ENCODE results near the gene ABHD14A.

ABHD14A gene

DNA sequence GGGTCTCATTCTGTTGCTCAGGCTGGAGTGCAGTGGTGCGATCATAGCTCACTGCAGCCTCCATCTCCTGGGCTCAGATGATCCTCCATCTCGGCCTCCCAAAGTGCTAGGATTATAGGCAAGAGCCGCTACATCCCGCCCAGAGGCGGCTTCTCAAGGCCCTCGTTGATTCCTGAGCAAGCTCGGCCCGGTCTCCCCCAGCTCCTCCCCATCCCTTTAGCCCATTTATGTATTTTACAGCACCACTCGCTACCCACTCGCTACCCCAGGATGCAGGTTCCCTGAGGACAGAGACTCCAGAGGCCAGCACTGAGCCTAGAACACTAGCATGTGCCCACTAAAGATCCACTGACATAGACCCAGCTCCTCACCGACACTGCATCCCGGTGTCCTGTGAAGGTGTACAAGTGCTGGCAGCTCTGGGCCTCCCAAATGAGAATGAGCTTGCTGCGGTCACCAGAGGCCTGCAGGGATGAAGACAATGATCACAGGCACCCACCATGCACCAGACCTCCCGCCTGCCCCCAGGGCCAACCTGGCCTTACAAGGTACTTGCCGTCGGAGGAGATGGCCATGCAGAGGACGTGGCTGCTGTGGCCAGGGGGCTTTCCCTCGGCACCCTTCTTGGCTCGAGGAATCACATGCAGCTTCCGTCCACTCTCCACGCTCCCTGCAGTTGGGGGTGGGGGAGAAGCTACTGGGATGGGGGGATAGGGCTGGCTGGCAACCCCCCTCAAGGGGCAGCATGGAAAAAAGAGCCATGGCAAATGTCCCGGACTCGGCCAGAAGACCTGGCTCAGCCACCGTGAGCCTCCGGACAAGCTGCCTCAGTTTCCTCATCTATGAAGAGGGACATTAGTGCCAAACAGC is 38.7 kb upstream of the ABHD14A start:
- peaks cover 14% of the 10 kb centered on the region; the same call in 1 of the 2 replicates for H3K36me3 ChIP-seq (ENCODE audit: insufficient read depth, low read length)
- H3K9ac ChIP-seq (ENCODE audit: low read depth, low read length) = no peak overlapping the region
- H3K9me3 ChIP-seq (ENCODE audit: control insufficient read depth, insufficient read depth, low read length) = no peaks in the 10 kb centered on the region
- H3K4me1 ChIP-seq (ENCODE audit: insufficient read depth, low read length) = peaks cover 4% of the 10 kb centered on the region; the same call in 1 of the 2 replicates

DNA sequence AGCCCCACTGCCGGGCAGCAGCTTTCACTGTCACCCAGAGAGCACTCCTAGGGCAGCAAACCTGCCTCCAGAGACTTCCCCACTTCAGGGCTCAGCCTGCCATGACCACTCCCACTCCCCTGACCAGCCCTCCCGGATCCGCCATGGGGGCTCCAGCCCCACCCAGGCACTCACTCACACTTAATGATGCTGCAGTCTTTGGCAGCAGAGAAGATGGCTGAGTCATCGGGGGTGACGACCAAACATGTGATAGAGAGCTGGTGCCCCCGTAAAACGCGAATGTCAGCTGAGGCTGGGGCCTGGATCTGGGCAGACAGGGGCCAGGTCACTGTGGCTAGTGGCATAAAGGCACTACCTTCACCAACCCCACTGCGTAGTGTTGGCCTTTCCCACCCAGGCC is 37.9 kb upstream of the ABHD14A start:
- Histone ChIP-seq H3K4me1 (ENCODE audit: insufficient read depth, low read length) (peaks cover 4% of the 10 kb centered on the region; the same call in 1 of the 2 replicates), H3K9me3 (ENCODE audit: control insufficient read depth, insufficient read depth, low read length) (no peaks in the 10 kb centered on the region), H3K9ac (ENCODE audit: low read depth, low read length) (no peak overlapping the region), H3K36me3 (ENCODE audit: insufficient read depth, low read length) (peaks cover 14% of the 10 kb centered on the region; the same call in 1 of the 2 replicates)

DNA sequence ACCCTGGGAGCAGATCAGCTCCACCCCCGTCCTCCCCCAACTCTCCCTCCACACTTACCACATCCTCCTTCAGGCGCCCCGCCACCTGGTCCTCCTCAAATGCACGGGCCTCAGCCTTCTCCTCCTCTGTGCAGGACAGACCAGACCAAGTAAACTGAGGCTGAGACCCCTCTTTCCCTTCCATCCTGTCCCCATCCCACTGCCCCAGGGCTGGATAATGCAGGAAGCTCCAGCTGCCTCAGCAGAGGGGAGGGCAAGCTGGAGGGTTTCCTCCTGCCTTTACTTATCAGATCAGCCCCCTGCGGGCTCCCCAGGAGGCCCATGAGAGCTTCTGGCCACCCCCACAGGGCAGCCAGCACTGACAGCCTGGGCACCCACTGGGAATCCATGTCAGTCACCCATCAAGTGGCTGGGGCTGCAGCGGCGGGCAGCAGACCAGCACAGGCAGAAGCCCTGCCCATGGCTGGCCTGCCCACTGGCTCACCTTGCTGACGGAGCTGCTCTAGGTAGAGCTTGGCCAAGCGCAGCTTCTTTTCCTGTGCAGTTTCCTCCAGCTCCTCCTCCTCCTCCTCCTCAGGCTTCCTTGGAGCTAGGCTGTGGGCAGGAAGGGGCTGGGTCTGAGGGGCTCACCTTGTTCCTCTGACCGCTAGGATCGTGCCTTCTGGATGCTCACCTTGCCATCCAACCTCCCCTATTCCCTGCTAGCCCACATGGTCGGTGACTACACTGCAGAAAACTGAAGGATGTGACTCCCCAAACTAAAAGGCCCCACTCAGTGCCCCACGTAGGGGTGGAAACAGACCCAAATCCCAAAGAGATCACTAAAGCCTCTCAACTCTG is 37.0 kb upstream of the ABHD14A start:
- no peaks in the 10 kb centered on the region for H3K9me3 ChIP-seq (ENCODE audit: control insufficient read depth, insufficient read depth, low read length)
- peaks cover 14% of the 10 kb centered on the region; the same call in 1 of the 2 replicates for H3K36me3 ChIP-seq (ENCODE audit: insufficient read depth, low read length)
- H3K9ac ChIP-seq (ENCODE audit: low read depth, low read length) = no peak overlapping the region
- H3K4me1 ChIP-seq (ENCODE audit: insufficient read depth, low read length) = peaks cover 9% of the 10 kb centered on the region

DNA sequence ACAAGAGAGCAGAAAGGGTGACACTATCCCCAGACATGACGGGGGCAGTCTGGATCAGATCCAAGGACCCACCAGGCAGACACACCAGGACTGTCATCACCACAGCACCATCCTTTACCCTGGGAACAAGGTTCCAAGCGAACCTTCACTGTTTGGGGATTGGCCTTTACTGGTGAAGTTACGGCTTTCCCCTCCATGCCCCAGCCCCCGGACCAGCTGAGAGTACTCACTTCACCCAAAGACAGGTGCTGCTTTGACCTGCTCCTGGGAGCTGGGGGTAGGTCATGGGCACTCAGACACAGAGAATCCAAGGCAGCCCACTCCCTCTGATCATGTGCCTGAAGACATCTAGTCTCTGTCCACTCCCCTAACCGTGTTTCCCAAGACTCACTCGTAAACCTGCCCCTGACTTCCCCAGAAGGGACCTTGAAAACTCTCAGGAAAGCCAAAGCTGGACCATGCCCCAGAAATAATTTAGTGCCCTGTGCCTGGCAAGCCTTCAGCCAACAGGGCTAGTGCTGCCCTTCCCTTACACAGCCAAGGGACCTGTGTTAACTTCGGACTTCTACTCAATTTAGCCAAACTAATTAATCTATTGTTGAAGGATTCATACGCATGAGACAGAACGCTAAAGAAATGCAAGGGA is 36.0 kb upstream of the ABHD14A start:
- Histone ChIP-seq H3K9ac (ENCODE audit: low read depth, low read length) (no peak overlapping the region), H3K36me3 (ENCODE audit: insufficient read depth, low read length) (peaks cover 14% of the 10 kb centered on the region; the same call in 1 of the 2 replicates), H3K4me1 (ENCODE audit: insufficient read depth, low read length) (peaks cover 13% of the 10 kb centered on the region), H3K9me3 (ENCODE audit: control insufficient read depth, insufficient read depth, low read length) (no peaks in the 10 kb centered on the region)

DNA sequence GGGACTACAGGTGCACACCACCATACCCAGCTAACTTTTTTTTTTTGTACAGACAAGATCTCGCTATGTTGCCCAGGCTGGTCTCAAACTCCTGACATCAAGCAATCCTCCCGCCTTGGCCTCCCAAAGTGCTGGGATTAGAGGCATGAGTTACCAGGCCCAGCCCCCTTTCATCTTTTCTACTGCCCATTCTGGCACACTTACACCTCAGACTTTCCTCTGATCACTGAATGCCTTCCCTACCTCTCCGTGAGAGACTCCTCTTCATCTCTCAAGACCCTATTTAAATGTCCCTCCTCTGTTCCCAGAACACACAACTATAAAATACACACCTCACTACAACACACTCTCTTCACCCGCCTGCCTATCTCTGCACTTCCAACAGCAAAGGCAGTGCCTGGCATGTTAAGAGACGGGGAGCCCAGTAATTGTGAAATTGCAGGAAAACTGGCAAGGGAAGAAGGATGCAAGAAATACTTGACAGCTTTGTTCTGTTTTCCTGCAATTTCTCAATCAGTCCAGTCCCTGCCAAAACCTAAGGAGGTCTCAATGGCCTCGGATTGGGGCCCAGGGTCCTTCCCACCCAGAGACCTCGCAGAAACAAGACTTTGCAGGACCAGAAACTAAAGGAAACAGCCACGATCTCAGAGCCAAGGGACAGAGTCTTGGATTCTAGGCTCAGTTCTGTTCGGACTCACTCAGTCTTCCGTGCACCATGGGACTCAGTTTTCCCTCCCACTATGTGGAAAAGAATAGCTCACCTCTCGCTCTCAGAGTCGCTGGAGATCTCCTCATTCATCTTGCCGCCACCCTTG is 34.0 kb upstream of the ABHD14A start:
- peaks cover 11% of the 10 kb centered on the region; the same call in 1 of the 2 replicates for H3K36me3 ChIP-seq (ENCODE audit: insufficient read depth, low read length)
- H3K4me1 ChIP-seq (ENCODE audit: insufficient read depth, low read length) = peaks cover 13% of the 10 kb centered on the region
- H3K9me3 ChIP-seq (ENCODE audit: control insufficient read depth, insufficient read depth, low read length) = no peaks in the 10 kb centered on the region
- peak overlapping the region; percentile 63 for H3K9ac ChIP-seq (ENCODE audit: low read depth, low read length)

DNA sequence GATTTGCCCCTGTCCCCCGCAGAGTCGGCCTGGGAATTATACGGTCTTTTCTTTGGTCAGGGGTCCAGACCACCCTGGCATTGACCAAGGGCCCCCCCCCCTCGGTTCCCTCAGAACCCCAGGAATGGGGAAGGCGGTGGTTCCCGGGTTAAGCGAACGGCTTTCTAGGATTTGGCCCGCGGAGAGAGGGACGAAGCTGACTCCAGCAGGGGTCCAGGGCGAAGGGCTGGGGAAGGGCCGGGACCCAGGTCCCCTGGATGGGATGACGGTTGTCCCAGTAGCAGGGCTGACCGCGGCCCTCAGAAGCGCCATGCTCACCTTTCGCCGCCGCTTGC is 33.4 kb upstream of the ABHD14A start:
- H3K4me1 ChIP-seq (ENCODE audit: insufficient read depth, low read length) = peaks cover 13% of the 10 kb centered on the region
- H3K9ac ChIP-seq (ENCODE audit: low read depth, low read length) = peak overlapping the region; percentile 63
- H3K9me3 ChIP-seq (ENCODE audit: control insufficient read depth, insufficient read depth, low read length) = no peaks in the 10 kb centered on the region
- H3K36me3 ChIP-seq (ENCODE audit: insufficient read depth, low read length) = peaks cover 6% of the 10 kb centered on the region; the same call in 1 of the 2 replicates

DNA sequence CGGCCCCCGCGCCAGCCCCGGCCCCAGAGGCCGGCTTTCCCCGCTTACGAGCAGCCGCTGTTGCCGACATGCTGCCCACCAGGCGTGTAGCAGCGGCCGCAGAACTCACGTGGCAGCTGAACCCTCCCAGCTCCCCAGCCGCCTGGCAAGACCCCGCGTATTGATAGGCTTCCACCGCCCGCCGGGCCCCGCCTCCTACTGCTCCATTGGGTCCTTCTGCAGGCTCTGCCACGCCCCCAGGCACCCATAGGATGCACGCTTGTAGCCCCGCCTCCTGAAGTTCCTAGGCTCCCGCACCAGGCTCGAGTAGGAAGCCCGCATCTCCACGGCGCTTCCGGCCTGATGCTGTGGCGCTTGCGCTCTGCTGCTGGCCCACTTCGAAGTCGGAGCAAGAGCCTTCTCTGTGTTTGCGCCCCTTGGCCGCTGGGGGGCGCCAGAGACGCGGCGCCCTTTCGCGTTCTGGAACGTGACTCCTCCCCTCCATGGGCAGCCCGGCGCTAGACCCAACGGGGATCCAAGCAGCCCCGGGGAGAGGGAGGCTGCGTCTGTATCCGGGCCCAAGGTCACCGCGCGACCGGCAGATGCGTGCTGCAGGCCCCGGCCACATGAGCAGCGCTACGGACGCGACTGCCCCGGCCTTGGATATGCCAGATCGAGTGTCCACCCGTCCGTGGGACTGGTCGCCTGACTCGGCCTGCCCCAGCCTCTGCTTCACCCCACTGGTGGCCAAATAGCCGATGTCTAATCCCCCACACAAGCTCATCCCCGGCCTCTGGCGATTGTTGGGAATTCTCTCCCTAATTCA is 32.9 kb upstream of the ABHD14A start, which contains the start of the genes PARP3 and RRP9:
TSS of gene PARP3 (plus strand) at position 566 of the 805 bp plus-strand sequence. CDS start 993 bp downstream, outside the sequence.
TSS of gene RRP9 (minus strand) at position 107 of the 805 bp plus-strand sequence. CDS start at position 70, 37 bp downstream.
- Histone ChIP-seq H3K36me3 (ENCODE audit: insufficient read depth, low read length) (peaks cover 3% of the 10 kb centered on the region; the same call in 1 of the 2 replicates), H3K9ac (ENCODE audit: low read depth, low read length) (peak within 1 kb of the TSS; percentile 63), H3K4me1 (ENCODE audit: insufficient read depth, low read length) (peaks cover 13% of the 10 kb centered on the region), H3K9me3 (ENCODE audit: control insufficient read depth, insufficient read depth, low read length) (no peaks in the 10 kb centered on the region)

DNA sequence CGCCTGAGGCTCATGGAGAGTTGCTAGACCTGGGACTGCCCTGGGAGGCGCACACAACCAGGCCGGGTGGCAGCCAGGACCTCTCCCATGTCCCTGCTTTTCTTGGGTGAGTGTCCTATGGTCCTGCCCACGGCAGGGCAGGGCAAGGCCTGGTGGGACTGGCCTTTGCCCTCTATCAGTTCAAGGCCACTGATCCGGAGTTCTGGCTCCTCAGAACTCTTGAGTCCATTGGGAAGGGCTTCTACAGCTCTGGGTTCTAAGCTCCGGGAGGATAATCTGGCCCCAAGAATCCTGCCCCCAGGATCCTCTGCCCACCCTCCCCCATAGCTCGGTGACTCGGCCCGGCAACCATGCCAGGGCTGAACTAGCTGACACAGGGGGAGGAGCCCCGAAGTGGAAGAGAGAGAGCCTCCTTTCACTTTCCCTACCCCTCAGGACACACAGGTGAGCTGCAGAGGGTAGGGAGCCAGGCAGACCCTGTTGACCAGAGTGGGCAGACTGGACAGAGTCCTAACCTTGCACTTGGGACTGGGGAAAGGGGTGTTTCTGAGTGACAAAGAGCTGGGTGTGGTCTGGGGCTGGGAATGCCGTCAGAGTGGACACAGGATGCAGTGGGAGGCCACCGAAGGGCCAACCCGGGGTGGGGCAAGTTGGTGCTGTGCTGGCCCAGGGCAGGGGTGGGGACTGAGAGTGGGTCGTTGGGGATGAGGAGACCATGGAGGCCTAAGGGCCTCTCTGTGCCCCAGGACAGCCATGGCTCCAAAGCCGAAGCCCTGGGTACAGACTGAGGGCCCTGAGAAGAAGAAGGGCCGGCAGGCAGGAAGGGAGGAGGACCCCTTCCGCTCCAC is 32.0 kb upstream of the ABHD14A start:
- Histone ChIP-seq H3K36me3 (ENCODE audit: insufficient read depth, low read length) (no peaks in the 10 kb centered on the region; the same call in 1 of the 2 replicates), H3K4me1 (ENCODE audit: insufficient read depth, low read length) (peaks cover 13% of the 10 kb centered on the region), H3K9ac (ENCODE audit: low read depth, low read length) (peak overlapping the region; percentile 46; the same call in 1 of the 2 replicates), H3K9me3 (ENCODE audit: control insufficient read depth, insufficient read depth, low read length) (no peaks in the 10 kb centered on the region)

DNA sequence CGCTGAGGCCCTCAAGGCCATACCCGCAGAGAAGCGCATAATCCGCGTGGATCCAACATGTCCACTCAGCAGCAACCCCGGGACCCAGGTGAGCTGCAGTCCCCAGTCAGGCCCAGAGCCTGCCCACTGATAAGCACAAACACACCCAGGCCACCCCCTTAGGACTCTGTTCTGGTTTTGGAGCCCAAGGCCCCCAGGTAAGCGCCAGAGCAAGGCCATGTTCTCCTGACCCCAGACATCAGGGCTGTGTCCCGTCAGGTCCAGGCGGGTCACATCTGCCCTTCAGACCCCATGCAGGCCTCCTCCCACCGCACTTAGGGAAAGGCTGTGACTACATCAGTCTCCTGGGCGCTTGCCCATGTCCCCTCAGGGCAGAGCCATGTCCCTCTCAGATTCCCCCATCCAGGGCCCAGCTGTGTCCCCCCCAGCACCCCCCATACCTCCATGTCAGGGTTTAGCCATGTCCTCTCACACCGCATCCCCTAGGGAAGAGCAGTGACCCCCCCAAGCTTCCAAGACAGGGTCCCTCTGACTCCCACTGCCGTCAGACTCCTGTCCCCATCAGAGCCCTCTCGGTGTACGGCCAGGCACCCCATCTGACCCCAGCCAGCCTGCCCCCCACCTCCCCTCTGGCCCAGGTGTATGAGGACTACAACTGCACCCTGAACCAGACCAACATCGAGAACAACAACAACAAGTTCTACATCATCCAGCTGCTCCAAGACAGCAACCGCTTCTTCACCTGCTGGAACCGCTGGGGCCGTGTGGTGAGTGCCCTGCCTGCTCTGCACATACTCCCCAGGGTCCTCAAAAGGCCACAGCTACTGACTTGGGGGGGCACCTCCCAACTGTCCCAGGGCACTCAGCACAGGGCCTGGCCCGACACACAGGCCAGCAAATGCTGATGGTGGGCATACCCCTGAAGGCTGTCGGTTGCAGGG is 31.1 kb upstream of the ABHD14A start:
- Histone ChIP-seq H3K9me3 (ENCODE audit: control insufficient read depth, insufficient read depth, low read length) (no peaks in the 10 kb centered on the region), H3K9ac (ENCODE audit: low read depth, low read length) (no peak overlapping the region), H3K4me1 (ENCODE audit: insufficient read depth, low read length) (peaks cover 13% of the 10 kb centered on the region), H3K36me3 (ENCODE audit: insufficient read depth, low read length) (no peaks in the 10 kb centered on the region)

DNA sequence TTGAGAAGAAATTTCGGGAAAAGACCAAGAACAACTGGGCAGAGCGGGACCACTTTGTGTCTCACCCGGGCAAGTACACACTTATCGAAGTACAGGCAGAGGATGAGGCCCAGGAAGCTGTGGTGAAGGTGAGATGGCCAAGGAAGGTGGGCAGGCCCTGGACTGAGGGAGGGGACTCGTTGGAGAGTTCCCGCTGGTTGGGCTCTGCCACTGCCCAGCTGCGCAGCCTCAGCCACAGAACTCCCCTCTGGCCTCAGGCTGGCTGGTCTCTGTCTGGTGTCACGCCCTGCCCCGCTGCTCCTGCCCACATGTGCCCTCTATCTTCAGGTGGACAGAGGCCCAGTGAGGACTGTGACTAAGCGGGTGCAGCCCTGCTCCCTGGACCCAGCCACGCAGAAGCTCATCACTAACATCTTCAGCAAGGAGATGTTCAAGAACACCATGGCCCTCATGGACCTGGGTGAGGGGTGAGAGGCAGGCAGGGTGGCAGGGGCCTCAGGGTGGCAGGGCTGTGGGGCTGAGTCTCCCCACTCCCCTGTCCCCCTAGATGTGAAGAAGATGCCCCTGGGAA is 30.3 kb upstream of the ABHD14A start:
- no peak overlapping the region for H3K9ac ChIP-seq (ENCODE audit: low read depth, low read length)
- peaks cover 13% of the 10 kb centered on the region for H3K4me1 ChIP-seq (ENCODE audit: insufficient read depth, low read length)
- H3K36me3 ChIP-seq (ENCODE audit: insufficient read depth, low read length) = no peaks in the 10 kb centered on the region
- H3K9me3 ChIP-seq (ENCODE audit: control insufficient read depth, insufficient read depth, low read length) = no peaks in the 10 kb centered on the region
